Endometrium (tissue), 2 donors: ENCODE data around the gene GMDS.

Source experiments
- FAIRE-seq: peaks from 2 replicates; lab custom pipeline; 2012; peaks lifted over from hg19 to GRCh38; lab: Jason Lieb, UNC
- donor health status: control.
- donor health status: control.

Gene GMDS

GRCh38 chr6:1832844-1833787 lies 412.3 kb downstream of the GMDS start:
- peak; percentile 98 for FAIRE-seq

GRCh38 chr6:1832358-1832757 lies 413.0 kb downstream of the GMDS start:
- FAIRE-seq: no peak

GRCh38 chr6:1827984-1828793 lies 417.2 kb downstream of the GMDS start:
- no peak for FAIRE-seq

- FAIRE-seq: no peak
These were observed 419.5 kb downstream of the GMDS start for GRCh38 chr6:1825926-1826325.

GRCh38 chr6:1825277-1825676 lies 420.1 kb downstream of the GMDS start:
- FAIRE-seq: no peak

GRCh38 chr6:1821513-1822183 lies 423.8 kb downstream of the GMDS start:
- FAIRE-seq: peak; percentile 62

- FAIRE-seq: no peak
These were observed 424.3 kb downstream of the GMDS start for GRCh38 chr6:1821164-1821512.

- no peak for FAIRE-seq
These were observed 424.7 kb downstream of the GMDS start for GRCh38 chr6:1820714-1821113.

- no peak for FAIRE-seq
These were observed 425.2 kb downstream of the GMDS start for GRCh38 chr6:1820165-1820564.

GRCh38 chr6:1819007-1819406 lies 426.4 kb downstream of the GMDS start:
- FAIRE-seq: no peak

- FAIRE-seq: peak; percentile 85
These were observed 428.2 kb downstream of the GMDS start for GRCh38 chr6:1817033-1817761.

- FAIRE-seq: no peak
These were observed 429.5 kb downstream of the GMDS start for GRCh38 chr6:1815827-1816452.

GRCh38 chr6:1814279-1814678 lies 431.1 kb downstream of the GMDS start:
- FAIRE-seq: no peak

- FAIRE-seq: no peak
These were observed 432.9 kb downstream of the GMDS start for GRCh38 chr6:1812487-1812886.

- no peak for FAIRE-seq
These were observed 433.4 kb downstream of the GMDS start for GRCh38 chr6:1812034-1812433.

- no peak for FAIRE-seq
These were observed 434.5 kb downstream of the GMDS start for GRCh38 chr6:1810880-1811279.

GRCh38 chr6:1809291-1809988 lies 436.0 kb downstream of the GMDS start:
- no peak for FAIRE-seq

- no peak for FAIRE-seq
These were observed 438.5 kb downstream of the GMDS start for GRCh38 chr6:1806935-1807334.

- FAIRE-seq: no peak
These were observed 442.7 kb downstream of the GMDS start for GRCh38 chr6:1802491-1803395.

- FAIRE-seq: no peak
These were observed 444.0 kb downstream of the GMDS start for GRCh38 chr6:1801401-1801800.
